CD4-positive, alpha-beta T cell (primary cell): ENCODE results near the gene SPART. TPM values are rescaled to one million over a fixed set of nuclear protein-coding genes. Genes with fewer than 3 reads are reported as not detected.

Experiments
- ATAC-seq: fragments of 200-7000 bp; cut with Tn5 transposase; one replicate; pipeline ENCODE4 v1.10.0; 2022; ENCODE audit warnings: mild to moderate bottlenecking; ENCODE audit not compliant: poor library complexity
- CTCF ChIA-PET: fragments of 350-600 bp; sonication (Branson Sonifier 250); formaldehyde crosslinking; loops from one replicate; lab custom pipeline; 2021; ENCODE audit warnings: antibody characterized with exemption, inconsistent platforms; lab: Charles Lee
- POLR2A ChIA-PET: fragments of 350-600 bp; sonication (Branson Sonifier 250); formaldehyde crosslinking; loops from one replicate; lab custom pipeline; 2021; ENCODE audit warnings: antibody characterized with exemption, inconsistent platforms; lab: Charles Lee
- DNase-seq, 14 experiments: peaks; one replicate each; pipeline ENCODE4 v3.0.0-alpha.2; 2013 to 2020; ENCODE audit warnings: mixed read lengths in 2 of 14
- H3K27ac ChIP-seq, 2 donors: one replicate each; pipeline versions ENCODE4 v1.5.1 to v1.7.0; 2013; ENCODE audit warnings: low read length in 2 of 2, low read depth in 1 of 2, mild to moderate bottlenecking in 1 of 2
- H3K27me3 ChIP-seq, 2 experiments: 1 replicate in 1 of 2; 2 replicates in 1 of 2; pipeline versions ENCODE4 v1.6.1 to v1.7.0; 2013; ENCODE audit warnings: low read length in 2 of 2, control low read depth in 1 of 2, mild to moderate bottlenecking in 1 of 2, moderate library complexity in 1 of 2; ENCODE audit not compliant: insufficient read depth in 2 of 2, control insufficient read depth in 1 of 2
- H3K36me3 ChIP-seq: one replicate; pipeline ENCODE4 v1.6.1; 2013; ENCODE audit warnings: low read length, control low read depth; ENCODE audit not compliant: insufficient read depth
- H3K4me1 ChIP-seq: one replicate; pipeline ENCODE4 v1.6.1; 2013; ENCODE audit warnings: low read length, control low read depth; ENCODE audit not compliant: insufficient read depth
- H3K4me3 ChIP-seq: one replicate; pipeline ENCODE4 v1.5.1; 2013; ENCODE audit warnings: mild to moderate bottlenecking, low read length, moderate library complexity
- H3K9me3 ChIP-seq, 2 experiments: 1 replicate in 1 of 2; 2 replicates in 1 of 2; pipeline versions ENCODE4 v1.6.1 to v1.7.0; 2013; ENCODE audit warnings: low read length in 2 of 2, mild to moderate bottlenecking in 2 of 2, control low read depth in 1 of 2, moderate library complexity in 1 of 2; ENCODE audit not compliant: control insufficient read depth in 1 of 2, insufficient read depth in 1 of 2
- H3K27ac Mint-ChIP-seq: one replicate; pipeline ENCODE4 v1.8.0; 2020; ENCODE audit warnings: mixed read lengths
- H3K27me3 Mint-ChIP-seq: one replicate; pipeline ENCODE4 v1.8.0; 2021; ENCODE audit warnings: mixed read lengths
- H3K36me3 Mint-ChIP-seq: one replicate; pipeline ENCODE4 v1.8.0; 2021; ENCODE audit warnings: low read depth, mixed read lengths
- H3K4me1 Mint-ChIP-seq: one replicate; pipeline ENCODE4 v1.8.0; 2021; ENCODE audit warnings: low read depth, mixed read lengths
- H3K4me3 Mint-ChIP-seq: one replicate; pipeline ENCODE4 v1.8.0; 2020; ENCODE audit warnings: mild to moderate bottlenecking, mixed read lengths
- H3K9me3 Mint-ChIP-seq: one replicate; pipeline ENCODE4 v1.8.0; 2020; ENCODE audit warnings: mixed read lengths
- CTCF ChIP-seq: fragments of 200-600 bp; IDR thresholded peaks from one replicate; pipeline ENCODE4 v1.8.0; 2022; ENCODE audit warnings: antibody characterized with exemption, mild to moderate bottlenecking
- intact Hi-C, 2 experiments: fragments of 100-400 bp; cut with DNase I in 1 of 2; cut with micrococcal nuclease in 1 of 2; formaldehyde crosslinking; loops; one replicate each; pipeline versions ENCODE4 v1.15.1 to v1.9.0; 2023 to 2025; cut with DNase I, micrococcal nuclease
- total RNA-seq, 174 experiments: library from RNA in 2 of 174; stranded (reverse) in 2 of 174; gene quantifications; one replicate each; pipeline ENCODE4 v1.2.3 and lab custom pipeline; 2021 to 2026

Gene SPART
- total RNA-seq, 2 experiments from 2014 or later: 22.0 to 22.9 TPM

GRCh38 chr13:36353001-36353400 lies 6.8 kb upstream of the SPART start:
- ChIA-PET POLR2A (no interaction called here), CTCF (no interaction called here)
- ATAC-seq: no peak
- Mint-ChIP-seq H3K9me3 (no peaks in the 10 kb centered on the region), H3K27ac (no peak overlapping the region), H3K36me3 (no peaks in the 10 kb centered on the region), H3K27me3 (no peaks in the 10 kb centered on the region), H3K4me3 (no peak overlapping the region), H3K4me1 (no peaks in the 10 kb centered on the region)
- no peak overlapping the region for H3K4me3 ChIP-seq
- intact Hi-C loops: no loop called here
- no peak overlapping the region for H3K27ac ChIP-seq
- no peaks in the 10 kb centered on the region for H3K4me1 ChIP-seq
- no peaks in the 10 kb centered on the region for H3K36me3 ChIP-seq
- no peaks in the 10 kb centered on the region for H3K27me3 ChIP-seq
- no peak for TF ChIP-seq CTCF
- no peak for DNase-seq
- peaks cover 0 to 3% of the 10 kb centered on the region in 2 experiments for H3K9me3 ChIP-seq

- Mint-ChIP-seq H3K36me3 (no peaks in the 10 kb centered on the region), H3K27ac (no peak overlapping the region), H3K4me3 (no peak overlapping the region), H3K9me3 (no peaks in the 10 kb centered on the region), H3K27me3 (no peaks in the 10 kb centered on the region), H3K4me1 (no peaks in the 10 kb centered on the region)
- H3K9me3 ChIP-seq: peaks cover 0 to 3% of the 10 kb centered on the region in 2 experiments
- no peak for TF ChIP-seq CTCF
- intact Hi-C loops: no loop called here
- ATAC-seq: no peak
- H3K4me1 ChIP-seq: peaks cover under 1% of the 10 kb centered on the region
- no peaks in the 10 kb centered on the region for H3K27me3 ChIP-seq
- no peak overlapping the region for H3K4me3 ChIP-seq
- no peak for DNase-seq
- no peak overlapping the region for H3K27ac ChIP-seq
- no peaks in the 10 kb centered on the region for H3K36me3 ChIP-seq
- CTCF ChIA-PET: no interaction called here
- POLR2A ChIA-PET: no interaction called here
Measured at GRCh38 chr13:36352350-36352749, 6.2 kb upstream of the SPART start.

GRCh38 chr13:36347531-36348210 lies 1.5 kb upstream of the SPART start:
- Histone ChIP-seq H3K9me3 (no peaks in the 10 kb centered on the region), H3K4me3 (no peak overlapping the region), H3K27me3 (no peaks in the 10 kb centered on the region), H3K36me3 (no peaks in the 10 kb centered on the region), H3K27ac (no peak overlapping the region), H3K4me1 (peaks cover 20% of the 10 kb centered on the region)
- no peak for DNase-seq
- H3K4me3 Mint-ChIP-seq: no peak overlapping the region
- ATAC-seq: no peak
- peaks cover 33% of the 10 kb centered on the region for H3K4me1 Mint-ChIP-seq
- intact Hi-C loops: loop anchor here (1.0 to 10.0 kb wide), 7 partner anchors 389 to 2000 kb away; partner anchors contain the start of genes RFXAP (in 2 of the 2), ALG5 (in 1 of the 2), EXOSC8 (in 1 of the 2) and UFM1 (in 1 of the 2)
- ChIA-PET POLR2A (interaction anchor here (1.8 kb wide), 1 partner anchor 652 kb away, joined by 12 read pairs; the partner anchor contains the start of genes ALG5 and EXOSC8), CTCF (no interaction called here)
- H3K9me3 Mint-ChIP-seq: no peaks in the 10 kb centered on the region
- no peak overlapping the region for H3K27ac Mint-ChIP-seq
- no peak for TF ChIP-seq CTCF
- peaks cover 18% of the 10 kb centered on the region for H3K36me3 Mint-ChIP-seq
- peaks cover 16% of the 10 kb centered on the region for H3K27me3 Mint-ChIP-seq
